Cardiac septum (tissue), 1 donor: ENCODE measurements around the gene CNTNAP1. TPM values are rescaled to one million over a fixed set of nuclear protein-coding genes. Genes with fewer than 3 reads are reported as not detected.
"Not testable (repeated sequence)": the region's sequence is repeated elsewhere in the genome, so short reads cannot be mapped to it uniquely, and the experiment has no call there.

Experiments
- DNase-seq: peaks from one replicate; pipeline ENCODE4 v3.0.0-alpha.2; 2020; ENCODE audit warnings: low spot score
- intact Hi-C: fragments of 100-400 bp; cut with DNase I; formaldehyde crosslinking; loops from one replicate; pipeline ENCODE4 v1.14.0; 2022
- long read RNA-seq: library from polyadenylated mRNA; unstranded; transcript quantifications from one replicate; pipeline ENCODE4 v2.0.0, GENCODE V29; 2021
- total RNA-seq: library from RNA; stranded (reverse); fragmentation: NEBNext Ultra II Directional; extraction: Animal tissue kit (Norgen Biotek cat#: 25700); gene quantifications from one replicate; pipeline ENCODE4 v1.2.1, GENCODE V29; 2021
- donor health status: DM: no; HTN: no; CAD: no.

CNTNAP1 gene
- 7.0 TPM for total RNA-seq
- long read RNA-seq, partial matches to known transcripts = 1 of 2 reads
- long read RNA-seq, other reads (novel, unspliced or antisense) = 1 of 2 reads

GRCh38 chr17:42681976-42682721 is at the start of gene CNTNAP1:
CNTNAP1 (plus strand) TSS chr17:42682531; CDS start chr17:42682830, 299 bp downstream.
- intact Hi-C loops = loop anchor here (5.0 kb wide), 1 partner anchor 65 kb away; the partner anchor contains the start of gene EZH1
- no peak for DNase-seq

- intact Hi-C loops = no loop called here
- DNase-seq = no peak
Observed at GRCh38 chr17:42632949-42633444, 49.3 kb upstream of the CNTNAP1 start.

- intact Hi-C loops = no loop called here
- no peak for DNase-seq
Observed at GRCh38 chr17:42639525-42640113, 42.7 kb upstream of the CNTNAP1 start.

GRCh38 chr17:42640121-42640520 is 42.2 kb upstream of the CNTNAP1 start:
- no peak for DNase-seq
- intact Hi-C loops = no loop called here

GRCh38 chr17:42642336-42642735 is 40.0 kb upstream of the CNTNAP1 start:
- intact Hi-C loops = no loop called here
- no peak for DNase-seq

- DNase-seq = no peak
- intact Hi-C loops = no loop called here
Observed at GRCh38 chr17:42647778-42648177, 34.6 kb upstream of the CNTNAP1 start.

- intact Hi-C loops = no loop called here
Observed at GRCh38 chr17:42651392-42651791, 30.9 kb upstream of the CNTNAP1 start.

GRCh38 chr17:42653179-42654124 is 28.9 kb upstream of the CNTNAP1 start:
- no peak for DNase-seq
- intact Hi-C loops = no loop called here

More at GRCh38 chr17:42651392-42651791, 30.9 kb upstream of the CNTNAP1 start:
- no peak for DNase-seq

GRCh38 chr17:42655528-42655927 is 26.8 kb upstream of the CNTNAP1 start:
- intact Hi-C loops = no loop called here
- no peak for DNase-seq

- intact Hi-C loops = no loop called here
- no peak for DNase-seq
Observed at GRCh38 chr17:42657824-42658588, 24.3 kb upstream of the CNTNAP1 start.

- peak; percentile 94 for DNase-seq
- intact Hi-C loops = no loop called here
Observed at GRCh38 chr17:42659079-42659931, 23.0 kb upstream of the CNTNAP1 start, which contains the start of gene TUBG2. TUBG2 (plus strand) TSS chr17:42659284; CDS start chr17:42659504, 220 bp downstream.

- intact Hi-C loops, DNase-seq: not testable (repeated sequence)
Observed at GRCh38 chr17:42659932-42660274, 22.4 kb upstream of the CNTNAP1 start.

GRCh38 chr17:42660692-42661345 is 21.5 kb upstream of the CNTNAP1 start:
- intact Hi-C loops = no loop called here
- DNase-seq = no peak

- intact Hi-C loops = no loop called here
- DNase-seq = no peak
Observed at GRCh38 chr17:42665581-42666001, 16.7 kb upstream of the CNTNAP1 start.

GRCh38 chr17:42666126-42666525 is 16.2 kb upstream of the CNTNAP1 start:
- intact Hi-C loops, DNase-seq: not testable (repeated sequence)

GRCh38 chr17:42667088-42667951 is 15.0 kb upstream of the CNTNAP1 start:
- intact Hi-C loops = no loop called here
- no peak for DNase-seq

GRCh38 chr17:42669705-42669976 is 12.7 kb upstream of the CNTNAP1 start:
- intact Hi-C loops = no loop called here

More at GRCh38 chr17:42669705-42669976, 12.7 kb upstream of the CNTNAP1 start:
- DNase-seq = no peak
